H1 (cell line): ENCODE measurements around the gene WDR93. TPM values are rescaled to one million over a fixed set of nuclear protein-coding genes. Genes with fewer than 3 reads are reported as not detected.

Source experiments
- CHD7 ChIP-seq: fragments of 300-600 bp; sonication (generic); IDR thresholded peaks from 2 replicates; pipeline ENCODE4 v1.7.1; 2012; ENCODE audit warnings: low read length, moderate library complexity, mild to moderate bottlenecking, inconsistent platforms; ENCODE audit not compliant: insufficient replicate concordance
- CREB1 ChIP-seq: IDR thresholded peaks from 2 replicates; pipeline ENCODE4 v1.6.1; 2012; ENCODE audit warnings: inconsistent platforms
- KDM1A ChIP-seq: fragments of 200-600, 300-600 bp; sonication (generic); IDR thresholded peaks from 2 replicates; pipeline ENCODE4 v1.7.1; 2016; ENCODE audit warnings: mild to moderate bottlenecking, low read length, borderline replicate concordance
- RAD21 ChIP-seq, 2 experiments: IDR thresholded peaks in 1 of 2; conservative IDR thresholded peaks in 1 of 2; 2 replicates each; pipeline ENCODE4 v1.6.1; 2011; ENCODE audit warnings: low read depth in 2 of 2, low read length in 2 of 2, improper control_type of control experiment in 1 of 2, inconsistent platforms in 1 of 2, mild to moderate bottlenecking in 1 of 2, moderate library complexity in 1 of 2
- RFX5 ChIP-seq: IDR thresholded peaks from 2 replicates; pipeline ENCODE4 v1.6.1; 2011; ENCODE audit warnings: low read depth, low read length, improper control_type of control experiment, borderline replicate concordance
- RXRA ChIP-seq: IDR thresholded peaks from 2 replicates; pipeline ENCODE4 v1.6.1; 2011; ENCODE audit warnings: low read depth, mild to moderate bottlenecking, low read length, moderate library complexity; ENCODE audit not compliant: insufficient read depth
- SP1 ChIP-seq: IDR thresholded peaks from 2 replicates; pipeline ENCODE4 v1.6.1; 2011; ENCODE audit warnings: low read depth, low read length
- TAF7 ChIP-seq: optimal IDR thresholded peaks from 2 replicates; pipeline ENCODE3; 2011; ENCODE audit warnings: low read depth, mild to moderate bottlenecking, inconsistent platforms, low read length, moderate library complexity, borderline replicate concordance
- USF2 ChIP-seq: IDR thresholded peaks from 2 replicates; pipeline ENCODE4 v1.6.1; 2011; ENCODE audit warnings: low read length, improper control_type of control experiment
- YY1 ChIP-seq: IDR thresholded peaks from 2 replicates; pipeline ENCODE4 v1.6.1; 2011; ENCODE audit warnings: low read depth, mild to moderate bottlenecking, low read length
- polyA plus RNA-seq, 7 experiments: library from polyadenylated mRNA; depleted of rRNA in 3 of 7; stranded (reverse) in 5 of 7; unstranded in 2 of 7; fragments of >200 nt in 5 of 7; fragments of 200-250 nt in 2 of 7; gene quantifications; 1 replicate in 5 of 7; 2 replicates in 1 of 7; 4 replicates in 1 of 7; pipeline versions ENCODE4 v1.2.1 to v1.2.3, GENCODE V29; 2011 to 2013; ENCODE audit warnings: missing spikeins in 2 of 7, mixed read lengths in 2 of 7
- total RNA-seq: library from RNA; stranded (reverse); fragmentation: NEBNext Ultra II Directional; extraction: Animal tissue kit (Norgen Biotek cat#: 25700); gene quantifications from 2 replicates; pipeline ENCODE4 v1.2.1, GENCODE V29; 2021
- TF ChIP-seq, protein P1 (sequence below): IDR thresholded peaks from 2 replicates; pipeline ENCODE4 v1.6.1; 2012; ENCODE audit warnings: inconsistent platforms

Gene WDR93
- total and polyA plus RNA-seq, 2 of the 8 experiments (the other 6 are each of a cell fraction or from before 2014, with no cell fraction given): 0.03 TPM; not detected in 1

DNA sequence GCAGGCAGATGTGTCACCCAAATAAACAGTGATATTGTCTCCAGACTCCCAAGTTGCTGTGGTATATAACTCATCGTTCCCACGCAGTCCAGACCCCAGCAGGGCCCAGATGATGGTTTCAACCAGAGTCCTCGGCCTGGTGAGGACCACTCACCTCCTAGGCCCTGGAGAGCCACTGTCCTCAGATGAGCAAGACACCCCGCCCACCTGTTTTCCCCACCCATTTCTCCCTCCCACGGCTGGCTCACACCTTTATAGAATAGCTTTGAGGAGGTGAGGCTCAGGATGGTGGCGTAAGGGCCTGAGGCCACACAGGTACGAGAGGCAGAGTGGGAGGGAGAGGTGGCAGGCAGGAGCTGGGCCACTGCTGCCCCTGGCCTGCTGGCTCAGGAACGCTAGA is 53.0 kb downstream of the WDR93 start (continued):
- TF ChIP-seq TAF7 (no peak), YY1 (no peak), RFX5 (no peak), RXRA (no peak), CHD7 (no peak), KDM1A (no peak), RAD21 (IDR thresholded peaks at IDR 0.05 in 1 of 2, conservative IDR thresholded peaks at IDR 0.05 in 1 of 2; ENCODE audit: low read depth in 2 of 2, low read length in 2 of 2) (no peak), CREB1 (no peak), USF2 (no peak), SP1 (no peak)
- TF ChIP-seq, protein P1, sequence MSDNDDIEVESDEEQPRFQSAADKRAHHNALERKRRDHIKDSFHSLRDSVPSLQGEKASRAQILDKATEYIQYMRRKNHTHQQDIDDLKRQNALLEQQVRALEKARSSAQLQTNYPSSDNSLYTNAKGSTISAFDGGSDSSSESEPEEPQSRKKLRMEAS: no peak
